ENCODE data around the gene LRRC2. TPM values are rescaled to one million over a fixed set of nuclear protein-coding genes. Genes with fewer than 3 reads are reported as not detected.

Gene LRRC2
- total and polyA plus RNA-seq, 4 donors, result 0.09 to 3.1 (median 0.73) TPM

GRCh38 chr3:46489875-46490274, 76.2 kb downstream of the LRRC2 start:
- WGBS, 2 donors, result 41 to 67% methylated on average over 1 of the region's 1 CpG

GRCh38 chr3:46489381-46489780, 76.7 kb downstream of the LRRC2 start:
- Histone ChIP-seq H3K9me3 (ENCODE audit: control insufficient read depth in 4 of 4, insufficient read depth in 3 of 4, low read length in 3 of 4) (no peaks in the 10 kb centered on the region), H3K9ac (ENCODE audit: insufficient read depth in 1 of 2, low read length in 2 of 2) (no peak overlapping the region), H3K27me3 (ENCODE audit: control insufficient read depth in 3 of 3, insufficient read depth in 3 of 3, low read length in 2 of 3) (peaks cover 0 to 3% (median 0%) of the 10 kb centered on the region in 3 donors), H3K36me3 (ENCODE audit: control insufficient read depth in 4 of 4, insufficient read depth in 4 of 4, low read length in 4 of 4) (no peaks in the 10 kb centered on the region), H3K27ac (ENCODE audit: low read depth in 1 of 2, low read length in 1 of 2) (no peak overlapping the region), H3K4me3 (no peak overlapping the region), H3K4me1 (ENCODE audit: control insufficient read depth in 5 of 5, insufficient read depth in 5 of 5, low read length in 5 of 5) (no peaks in the 10 kb centered on the region)
- ATAC-seq (ENCODE audit: insufficient read depth, low FRiP score) (no peak), DNase-seq (no peak)
- TF ChIP-seq CTCF (IDR thresholded peaks at IDR 0.05; ENCODE audit: control extremely low read depth, extremely low read depth), result no peak
- WGBS, 2 donors, result 92 to 100% methylated on average over 4 of the region's 4 CpGs

More at GRCh38 chr3:46489875-46490274, 76.2 kb downstream of the LRRC2 start:
- Histone ChIP-seq H3K27ac (ENCODE audit: low read depth in 1 of 2, low read length in 1 of 2) (no peak overlapping the region), H3K9ac (ENCODE audit: insufficient read depth in 1 of 2, low read length in 2 of 2) (no peak overlapping the region), H3K27me3 (ENCODE audit: control insufficient read depth in 3 of 3, insufficient read depth in 3 of 3, low read length in 2 of 3) (peaks cover 0 to 3% (median 0%) of the 10 kb centered on the region in 3 donors), H3K9me3 (ENCODE audit: control insufficient read depth in 4 of 4, insufficient read depth in 3 of 4, low read length in 3 of 4) (no peaks in the 10 kb centered on the region), H3K4me3 (no peak overlapping the region), H3K4me1 (ENCODE audit: control insufficient read depth in 5 of 5, insufficient read depth in 5 of 5, low read length in 5 of 5) (no peaks in the 10 kb centered on the region), H3K36me3 (ENCODE audit: control insufficient read depth in 4 of 4, insufficient read depth in 4 of 4, low read length in 4 of 4) (no peaks in the 10 kb centered on the region)
- ATAC-seq (ENCODE audit: insufficient read depth, low FRiP score), result no peak
- no peak for TF ChIP-seq CTCF (IDR thresholded peaks at IDR 0.05; ENCODE audit: control extremely low read depth, extremely low read depth)
- no peak for DNase-seq

GRCh38 chr3:46488735-46489361, 77.3 kb downstream of the LRRC2 start:
- Histone ChIP-seq H3K9me3 (ENCODE audit: control insufficient read depth in 4 of 4, insufficient read depth in 3 of 4, low read length in 3 of 4) (no peaks in the 10 kb centered on the region), H3K4me1 (ENCODE audit: control insufficient read depth in 5 of 5, insufficient read depth in 5 of 5, low read length in 5 of 5) (no peaks in the 10 kb centered on the region), H3K27me3 (ENCODE audit: control insufficient read depth in 3 of 3, insufficient read depth in 3 of 3, low read length in 2 of 3) (peaks cover 0 to 3% (median 0%) of the 10 kb centered on the region in 3 donors), H3K4me3 (no peak overlapping the region), H3K9ac (ENCODE audit: insufficient read depth in 1 of 2, low read length in 2 of 2) (no peak overlapping the region), H3K36me3 (ENCODE audit: control insufficient read depth in 4 of 4, insufficient read depth in 4 of 4, low read length in 4 of 4) (no peaks in the 10 kb centered on the region), H3K27ac (ENCODE audit: low read depth in 1 of 2, low read length in 1 of 2) (no peak overlapping the region)
- peak; percentile 100 for TF ChIP-seq CTCF (IDR thresholded peaks at IDR 0.05; ENCODE audit: control extremely low read depth, extremely low read depth)
- ATAC-seq (ENCODE audit: insufficient read depth, low FRiP score), result peak; percentile 96
- peak; percentile 91 to 92 (median 91) for DNase-seq
- WGBS, 2 donors, result 11% methylated on average over 26 of the region's 26 CpGs

- Histone ChIP-seq H3K36me3 (ENCODE audit: control insufficient read depth in 4 of 4, insufficient read depth in 4 of 4, low read length in 4 of 4) (no peaks in the 10 kb centered on the region), H3K9me3 (ENCODE audit: control insufficient read depth in 4 of 4, insufficient read depth in 3 of 4, low read length in 3 of 4) (no peaks in the 10 kb centered on the region), H3K27ac (ENCODE audit: low read depth in 1 of 2, low read length in 1 of 2) (no peak overlapping the region), H3K4me3 (no peak overlapping the region), H3K4me1 (ENCODE audit: control insufficient read depth in 5 of 5, insufficient read depth in 5 of 5, low read length in 5 of 5) (no peaks in the 10 kb centered on the region), H3K27me3 (ENCODE audit: control insufficient read depth in 3 of 3, insufficient read depth in 3 of 3, low read length in 2 of 3) (peaks cover 0 to 3% (median 0%) of the 10 kb centered on the region in 3 donors), H3K9ac (ENCODE audit: insufficient read depth in 1 of 2, low read length in 2 of 2) (no peak overlapping the region)
- no peak for TF ChIP-seq CTCF (IDR thresholded peaks at IDR 0.05; ENCODE audit: control extremely low read depth, extremely low read depth)
- WGBS, 2 donors, result 84 to 90% methylated on average over 4 of the region's 4 CpGs
- ATAC-seq (ENCODE audit: insufficient read depth, low FRiP score) (no peak), DNase-seq (no peak)
Measured at GRCh38 chr3:46485779-46486175, 80.3 kb downstream of the LRRC2 start.

Measured in lung (tissue), 12 donors.